Hindlimb muscle (tissue), 1 donor: Measurements from ENCODE around the gene TAP2. TPM values are rescaled to one million over a fixed set of nuclear protein-coding genes. Genes with fewer than 3 reads are reported as not detected.

ENCODE experiments used
- polyA plus RNA-seq: library from polyadenylated mRNA; unstranded; fragments of 120-200 nt; gene quantifications from one replicate; pipeline ENCODE4 v1.2.1, GENCODE V29; 2013; ENCODE audit not compliant: insufficient read length

The TAP2 gene
- polyA plus RNA-seq, 1 donor = 8.1 TPM

Other genes with a start within 250 kb of the TAP2 start
- 20.5 TPM for gene HLA-DRB1, start 248.9 kb downstream of the TAP2 start, polyA plus RNA-seq
- 9.5 TPM for gene HLA-DQA1, start 201.3 kb downstream of the TAP2 start, polyA plus RNA-seq
- gene HLA-DQB1, start 172.1 kb downstream of the TAP2 start, polyA plus RNA-seq = 9.4 TPM
- gene HLA-DQA2, start 97.3 kb downstream of the TAP2 start, polyA plus RNA-seq = 1.3 TPM
- gene HLA-DQB2, start 75.2 kb downstream of the TAP2 start, polyA plus RNA-seq = 0.70 TPM
- not detected for gene HLA-DOB, start 21.7 kb downstream of the TAP2 start, polyA plus RNA-seq
- gene PSMB8, start 5.3 kb upstream of the TAP2 start, polyA plus RNA-seq = 13.9 TPM
- 8.6 TPM for gene TAP1, start 15.0 kb upstream of the TAP2 start, polyA plus RNA-seq
- gene PSMB9, start 15.5 kb upstream of the TAP2 start, polyA plus RNA-seq = 4.2 TPM
- 11.5 TPM for gene HLA-DMB, start 102.3 kb upstream of the TAP2 start, polyA plus RNA-seq
- gene HLA-DMA, start 114.4 kb upstream of the TAP2 start, polyA plus RNA-seq = 9.5 TPM
- gene BRD2, start 129.9 kb upstream of the TAP2 start, polyA plus RNA-seq = 160 TPM
- gene HLA-DOA, start 170.9 kb upstream of the TAP2 start, polyA plus RNA-seq = 1.8 TPM
- 34.8 TPM for gene HLA-DPA1, start 234.9 kb upstream of the TAP2 start, polyA plus RNA-seq
- 19.2 TPM for gene HLA-DPB1, start 237.3 kb upstream of the TAP2 start, polyA plus RNA-seq